Lung (tissue), 12 donors: ENCODE data around the gene TATDN3. TPM values are rescaled to one million over a fixed set of nuclear protein-coding genes. Genes with fewer than 3 reads are reported as not detected.

Experiments
- ATAC-seq: fragments of 200-7000 bp; cut with Tn5 transposase; one replicate; pipeline ENCODE4 v1.9.1; 2020; ENCODE audit warnings: moderate number of reproducible peaks; ENCODE audit not compliant: insufficient read depth, low FRiP score
- DNase-seq, 3 donors: peaks; one replicate each; pipeline ENCODE4 v3.0.0-alpha.2; 2013 to 2017
- H3K27ac ChIP-seq, 2 donors: one replicate each; pipeline ENCODE4 v1.5.1; 2013; ENCODE audit warnings: mild to moderate bottlenecking in 2 of 2, moderate library complexity in 2 of 2, control low read depth in 1 of 2, inconsistent platforms in 1 of 2, low read depth in 1 of 2, low read length in 1 of 2
- H3K27me3 ChIP-seq, 3 donors: one replicate each; pipeline ENCODE4 v1.5.1; 2013; ENCODE audit warnings: low read length in 2 of 3; ENCODE audit not compliant: control insufficient read depth in 3 of 3, insufficient read depth in 3 of 3
- H3K36me3 ChIP-seq, 4 donors: one replicate each; pipeline ENCODE4 v1.5.1; 2013; ENCODE audit warnings: low read length in 4 of 4, mild to moderate bottlenecking in 1 of 4, moderate library complexity in 1 of 4; ENCODE audit not compliant: control insufficient read depth in 4 of 4, insufficient read depth in 4 of 4
- H3K4me1 ChIP-seq, 5 donors: one replicate each; pipeline ENCODE4 v1.5.1; 2013; ENCODE audit warnings: low read length in 5 of 5, mild to moderate bottlenecking in 2 of 5, moderate library complexity in 1 of 5; ENCODE audit not compliant: control insufficient read depth in 5 of 5, insufficient read depth in 5 of 5
- H3K4me3 ChIP-seq: one replicate; pipeline ENCODE4 v1.5.1; 2013; ENCODE audit warnings: mild to moderate bottlenecking, control low read depth, moderate library complexity
- H3K9ac ChIP-seq, 2 donors: one replicate each; pipeline ENCODE4 v1.5.1; 2013; ENCODE audit warnings: low read length in 2 of 2, control low read depth in 1 of 2; ENCODE audit not compliant: insufficient read depth in 1 of 2
- H3K9me3 ChIP-seq, 4 donors: one replicate each; pipeline ENCODE4 v1.5.1; 2013; ENCODE audit warnings: low read length in 3 of 4, mild to moderate bottlenecking in 1 of 4, moderate library complexity in 1 of 4; ENCODE audit not compliant: control insufficient read depth in 4 of 4, insufficient read depth in 3 of 4
- CTCF ChIP-seq: IDR thresholded peaks from 2 replicates; pipeline ENCODE4 v1.5.1; 2012; ENCODE audit warnings: mild to moderate bottlenecking; ENCODE audit errors: control extremely low read depth, extremely low read depth
- WGBS, 2 donors: extraction: QIAGEN DNeasy Blood & Tissue Kit; methylation state at CpG; one replicate each; pipeline ENCODE4 v1.1.7; 2013; 5-methylcytosine and 5-hydroxymethylcytosine counted together
- polyA plus RNA-seq, 2 donors: library from polyadenylated mRNA; stranded (reverse); fragments of 200-250 nt; gene quantifications; one replicate each; pipeline ENCODE4 v1.2.1, GENCODE V29; 2013
- total RNA-seq, 2 donors: library from RNA; depleted of rRNA in 1 of 2; stranded (reverse); fragments of >200 nt in 1 of 2; gene quantifications; one replicate each; pipeline ENCODE4 v1.2.1, GENCODE V29; 2014 to 2021
- donor health status: control.
- donor health status: control.
- donor health status: Bipolar disorder and iron deficiency.
- donor health status: healthy.
- donor health status: DM: yes; HTN: yes; CAD: no.

The TATDN3 gene
- total and polyA plus RNA-seq, 4 donors: 11.2 to 17.8 (median 13.8) TPM

GRCh38 chr1:212847549-212847948, 55.9 kb downstream of the TATDN3 start, which contains the start of gene SPATA45:
SPATA45 (minus strand) TSS chr1:212847649; CDS start chr1:212836149, 11,500 bp downstream.
- H3K4me3 ChIP-seq: no peak within 1 kb of the TSS
- no peaks in the 10 kb centered on the region for H3K36me3 ChIP-seq
- no peaks in the 10 kb centered on the region for H3K27me3 ChIP-seq
- TF ChIP-seq CTCF: no peak
- H3K4me1 ChIP-seq: no peaks in the 10 kb centered on the region
- DNase-seq: no peak
- peaks cover 0 to 2% (median 0%) of the 10 kb centered on the region in 4 donors for H3K9me3 ChIP-seq
- no peak within 1 kb of the TSS for H3K9ac ChIP-seq
- no peak within 1 kb of the TSS for H3K27ac ChIP-seq
- 92 to 97% methylated on average over 4 of the region's 4 CpGs for WGBS, 2 donors
- ATAC-seq: no peak

- H3K27me3 ChIP-seq: no peaks in the 10 kb centered on the region
- 85 to 92% methylated on average over 5 of the region's 5 CpGs for WGBS, 2 donors
- no peak overlapping the region for H3K4me3 ChIP-seq
- H3K9ac ChIP-seq: no peak overlapping the region
- ATAC-seq (no peak), DNase-seq (no peak)
- H3K4me1 ChIP-seq: peaks cover 0 to 4% (median 0%) of the 10 kb centered on the region in 5 donors
- TF ChIP-seq CTCF: no peak
- H3K9me3 ChIP-seq: no peaks in the 10 kb centered on the region
- H3K27ac ChIP-seq: no peak overlapping the region
- peaks cover 0 to 2% (median 0%) of the 10 kb centered on the region in 4 donors for H3K36me3 ChIP-seq
Observed at GRCh38 chr1:212852105-212852688, 60.5 kb downstream of the TATDN3 start.

GRCh38 chr1:212853658-212854057, 62.0 kb downstream of the TATDN3 start:
- peaks cover 0 to 2% (median 0%) of the 10 kb centered on the region in 4 donors for H3K36me3 ChIP-seq
- WGBS, 2 donors: 93 to 97% methylated on average over 5 of the region's 5 CpGs
- no peak for TF ChIP-seq CTCF
- no peaks in the 10 kb centered on the region for H3K9me3 ChIP-seq
- ATAC-seq (no peak), DNase-seq (no peak)
- peaks cover 0 to 5% (median 0%) of the 10 kb centered on the region in 5 donors for H3K4me1 ChIP-seq
- H3K9ac ChIP-seq: no peak overlapping the region
- H3K27me3 ChIP-seq: no peaks in the 10 kb centered on the region
- H3K4me3 ChIP-seq: no peak overlapping the region
- no peak overlapping the region for H3K27ac ChIP-seq

- TF ChIP-seq CTCF: no peak
- 92% methylated on average over 16 of the region's 16 CpGs for WGBS, 2 donors
- no peak for ATAC-seq
- H3K9ac ChIP-seq: no peak overlapping the region
- peaks cover 0 to 12% (median 9%) of the 10 kb centered on the region in 5 donors for H3K4me1 ChIP-seq
- no peak overlapping the region for H3K4me3 ChIP-seq
- no peak for DNase-seq
- H3K9me3 ChIP-seq: no peaks in the 10 kb centered on the region
- peaks cover 0 to 5% (median 1%) of the 10 kb centered on the region in 4 donors for H3K36me3 ChIP-seq
- H3K27ac ChIP-seq: no peak overlapping the region
- H3K27me3 ChIP-seq: no peaks in the 10 kb centered on the region
Observed at GRCh38 chr1:212856755-212857154, 65.1 kb downstream of the TATDN3 start.
